Testis (tissue), 3 donors: Measurements from ENCODE around the gene DPP10. TPM values are rescaled to one million over a fixed set of nuclear protein-coding genes. Genes with fewer than 3 reads are reported as not detected.

Experiments used
- DNase-seq: peaks from one replicate; pipeline ENCODE4 v3.0.0-alpha.2; 2019
- H3K27ac ChIP-seq, 2 donors: fragments of 200-600 bp; sonication (generic); one replicate each; pipeline ENCODE4 v1.5.1; 2019
- H3K27me3 ChIP-seq: fragments of 200-600 bp; sonication (generic); one replicate; pipeline ENCODE4 v1.5.1; 2019
- H3K36me3 ChIP-seq: fragments of 200-600 bp; sonication (generic); one replicate; pipeline ENCODE4 v1.5.1; 2017; ENCODE audit warnings: low read depth; ENCODE audit errors: missing control alignments
- H3K4me1 ChIP-seq: fragments of 200-600 bp; sonication (generic); one replicate; pipeline ENCODE4 v1.5.1; 2019
- H3K4me3 ChIP-seq, 2 donors: fragments of 200-600 bp; sonication (generic); one replicate each; pipeline ENCODE4 v1.5.1; 2017 to 2019
- H3K9me3 ChIP-seq: fragments of 200-600 bp; sonication (generic); one replicate; pipeline ENCODE4 v1.5.1; 2017
- POLR2A ChIP-seq: fragments of 450-650 bp; IDR thresholded peaks from one replicate; pipeline ENCODE4 v1.6.1; 2017; ENCODE audit warnings: antibody characterized with exemption, mild to moderate bottlenecking, moderate library complexity
- WGBS, 2 donors: methylation state at CpG; one replicate each; pipeline ENCODE4 v1.1.5; 2018; 5-methylcytosine and 5-hydroxymethylcytosine counted together
- intact Hi-C: fragments of 100-400 bp; cut with DNase I; formaldehyde crosslinking; loops from one replicate; pipeline ENCODE4 v1.15.1; 2023; ENCODE audit warnings: low total_unique reads
- polyA plus RNA-seq: library from polyadenylated mRNA; stranded (reverse); fragments of 350-450 nt; fragmentation: Illumina TruSeq; extraction: RNeasy Lipid Tissue Mini Kit (QIAGEN cat#74804); gene quantifications from one replicate; pipeline ENCODE4 v1.2.3, GENCODE V29; 2014; ENCODE audit warnings: low read depth, low replicate concordance; ENCODE audit not compliant: insufficient read depth
- total RNA-seq, 2 donors: library from RNA; depleted of rRNA; stranded (reverse); fragments of >200 nt; gene quantifications; one replicate each; pipeline ENCODE4 v1.2.3, GENCODE V29; 2016
- TF ChIP-seq, protein P1 (sequence below), 3 experiments: fragments of 450-650 bp in 2 of 3; fragments of 200-600 bp in 1 of 3; sonication (generic) in 1 of 3; IDR thresholded peaks; one replicate each; pipeline ENCODE4 v1.5.1; 2016 to 2019; ENCODE audit warnings: antibody characterized with exemption in 3 of 3, mild to moderate bottlenecking in 2 of 3, moderate library complexity in 1 of 3

The DPP10 gene
- total and polyA plus RNA-seq, 3 donors from 2014 or later, result 1.7 to 6.7 (median 6.7) TPM

GRCh38 chr2:114495046-114495445, 52.6 kb downstream of the DPP10 start:
- WGBS, 2 donors, result 43 to 59% methylated on average over 1 of the region's 1 CpG
- Histone ChIP-seq H3K9me3 (no peaks in the 10 kb centered on the region), H3K36me3 (no peaks in the 10 kb centered on the region), H3K4me3 (no peak overlapping the region), H3K4me1 (no peaks in the 10 kb centered on the region), H3K27me3 (no peaks in the 10 kb centered on the region), H3K27ac (no peak overlapping the region)
- DNase-seq, result no peak
- intact Hi-C loops, result no loop called here
- TF ChIP-seq, protein P1, sequence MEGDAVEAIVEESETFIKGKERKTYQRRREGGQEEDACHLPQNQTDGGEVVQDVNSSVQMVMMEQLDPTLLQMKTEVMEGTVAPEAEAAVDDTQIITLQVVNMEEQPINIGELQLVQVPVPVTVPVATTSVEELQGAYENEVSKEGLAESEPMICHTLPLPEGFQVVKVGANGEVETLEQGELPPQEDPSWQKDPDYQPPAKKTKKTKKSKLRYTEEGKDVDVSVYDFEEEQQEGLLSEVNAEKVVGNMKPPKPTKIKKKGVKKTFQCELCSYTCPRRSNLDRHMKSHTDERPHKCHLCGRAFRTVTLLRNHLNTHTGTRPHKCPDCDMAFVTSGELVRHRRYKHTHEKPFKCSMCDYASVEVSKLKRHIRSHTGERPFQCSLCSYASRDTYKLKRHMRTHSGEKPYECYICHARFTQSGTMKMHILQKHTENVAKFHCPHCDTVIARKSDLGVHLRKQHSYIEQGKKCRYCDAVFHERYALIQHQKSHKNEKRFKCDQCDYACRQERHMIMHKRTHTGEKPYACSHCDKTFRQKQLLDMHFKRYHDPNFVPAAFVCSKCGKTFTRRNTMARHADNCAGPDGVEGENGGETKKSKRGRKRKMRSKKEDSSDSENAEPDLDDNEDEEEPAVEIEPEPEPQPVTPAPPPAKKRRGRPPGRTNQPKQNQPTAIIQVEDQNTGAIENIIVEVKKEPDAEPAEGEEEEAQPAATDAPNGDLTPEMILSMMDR (IDR thresholded peaks at IDR 0.05), result no peak
- TF ChIP-seq POLR2A, result no peak

DNA sequence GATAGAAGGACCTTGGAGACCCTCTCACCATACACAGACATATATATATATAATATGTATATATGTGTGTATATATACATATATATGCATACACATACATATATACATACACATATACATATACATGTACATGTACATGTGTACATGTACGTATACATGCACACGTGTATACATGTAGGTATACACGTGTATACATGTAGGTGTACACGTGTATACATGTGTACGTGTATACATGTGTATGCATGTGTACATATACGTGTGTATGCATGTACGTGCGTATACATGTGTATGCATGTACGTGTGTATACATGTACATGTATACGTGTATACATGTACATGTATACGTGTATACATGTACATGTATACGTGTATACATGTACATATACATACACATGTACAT, 54.5 kb downstream of the DPP10 start:
- intact Hi-C loops, result no loop called here
- TF ChIP-seq, protein P1 (IDR thresholded peaks at IDR 0.05), result no peak
- no peak for TF ChIP-seq POLR2A
- DNase-seq, result no peak
- WGBS, 2 donors, result 75 to 83% methylated on average over 12 of the region's 12 CpGs
- no peaks in the 10 kb centered on the region for H3K9me3 ChIP-seq
- H3K4me1 ChIP-seq, result no peaks in the 10 kb centered on the region
- H3K27ac ChIP-seq, result no peak overlapping the region
- H3K4me3 ChIP-seq, result no peak overlapping the region
- H3K27me3 ChIP-seq, result no peaks in the 10 kb centered on the region
- no peaks in the 10 kb centered on the region for H3K36me3 ChIP-seq

GRCh38 chr2:114499101-114499500, 56.7 kb downstream of the DPP10 start:
- H3K36me3 ChIP-seq, result no peaks in the 10 kb centered on the region
- WGBS, 2 donors, result 79 to 80% methylated on average over 4 of the region's 4 CpGs
- DNase-seq, result no peak
- no peak overlapping the region for H3K4me3 ChIP-seq
- no peak for TF ChIP-seq POLR2A
- TF ChIP-seq, protein P1 (IDR thresholded peaks at IDR 0.05), result no peak
- intact Hi-C loops, result no loop called here
- no peak overlapping the region for H3K27ac ChIP-seq
- no peaks in the 10 kb centered on the region for H3K4me1 ChIP-seq
- no peaks in the 10 kb centered on the region for H3K9me3 ChIP-seq
- H3K27me3 ChIP-seq, result no peaks in the 10 kb centered on the region

DNA sequence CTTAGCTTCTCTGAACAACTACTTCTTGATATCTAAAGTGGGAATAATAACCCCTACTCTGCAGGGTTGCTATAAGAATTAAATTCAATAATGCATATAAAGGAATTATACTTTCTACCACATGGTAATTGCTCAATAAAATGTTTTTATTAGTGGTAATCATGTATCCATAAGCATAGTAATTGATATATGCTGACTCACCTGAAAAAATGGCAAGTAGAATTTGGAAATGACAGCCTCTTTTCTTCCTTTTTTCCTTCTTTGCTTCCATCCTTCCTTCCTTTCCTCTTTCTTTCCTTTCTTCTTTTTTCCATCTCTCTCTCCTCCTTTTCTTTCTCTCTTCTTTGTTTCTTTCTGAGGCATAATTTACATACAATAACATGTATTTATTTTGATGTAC, 65.3 kb downstream of the DPP10 start:
- Histone ChIP-seq H3K27me3 (no peaks in the 10 kb centered on the region), H3K36me3 (no peaks in the 10 kb centered on the region), H3K9me3 (no peaks in the 10 kb centered on the region), H3K4me3 (no peak overlapping the region), H3K27ac (no peak overlapping the region), H3K4me1 (no peaks in the 10 kb centered on the region)
- TF ChIP-seq, protein P1 (IDR thresholded peaks at IDR 0.05), result no peak
- no peak for TF ChIP-seq POLR2A
- intact Hi-C loops, result no loop called here
- no peak for DNase-seq

- intact Hi-C loops, result no loop called here
- TF ChIP-seq, protein P1 (IDR thresholded peaks at IDR 0.05), result no peak
- no peak for TF ChIP-seq POLR2A
- no peaks in the 10 kb centered on the region for H3K36me3 ChIP-seq
- H3K4me1 ChIP-seq, result no peaks in the 10 kb centered on the region
- no peak overlapping the region for H3K27ac ChIP-seq
- WGBS, 2 donors, result 88 to 96% methylated on average over 3 of the region's 3 CpGs
- no peaks in the 10 kb centered on the region for H3K9me3 ChIP-seq
- no peaks in the 10 kb centered on the region for H3K27me3 ChIP-seq
- H3K4me3 ChIP-seq, result no peak overlapping the region
- no peak for DNase-seq
Measured at GRCh38 chr2:114515882-114516281, 73.4 kb downstream of the DPP10 start.
